Spleen (tissue), 11 donors: Measurements from ENCODE around the gene PLEKHA7. TPM values are rescaled to one million over a fixed set of nuclear protein-coding genes. Genes with fewer than 3 reads are reported as not detected.
A peak's percentile ranks its signal among the peaks of the same experiment; 100 is the strongest.

ENCODE experiments used
- DNase-seq: peaks from one replicate; pipeline ENCODE4 v3.0.0-alpha.2; 2020
- H3K27ac ChIP-seq, 8 donors: fragments of 200-600 bp; sonication (generic) in 7 of 8; 1 replicate in 4 of 8; 2 replicates in 4 of 8; pipeline versions ENCODE4 v1.5.0 to v1.8.0; 2016 to 2021; ENCODE audit warnings: inconsistent platforms in 4 of 8, mild to moderate bottlenecking in 4 of 8, moderate library complexity in 1 of 8
- H3K27me3 ChIP-seq, 7 donors: fragments of 200-600 bp; sonication (generic) in 6 of 7; replicated peaks in 1 of 7; 1 replicate in 4 of 7; 2 replicates in 3 of 7; pipeline versions ENCODE4 v1.5.0 to v1.8.0; 2016 to 2021; ENCODE audit warnings: inconsistent platforms in 3 of 7, mild to moderate bottlenecking in 1 of 7
- H3K36me3 ChIP-seq, 6 donors: fragments of 200-600 bp; sonication (generic) in 5 of 6; 1 replicate in 4 of 6; 2 replicates in 2 of 6; pipeline versions ENCODE4 v1.5.0 to v1.8.0; 2016 to 2021; ENCODE audit warnings: inconsistent platforms in 2 of 6
- H3K4me1 ChIP-seq, 6 donors: fragments of 200-600 bp; sonication (generic) in 5 of 6; 1 replicate in 3 of 6; 2 replicates in 3 of 6; pipeline versions ENCODE4 v1.5.0 to v1.8.0; 2016 to 2021; ENCODE audit warnings: inconsistent platforms in 3 of 6
- H3K4me3 ChIP-seq, 8 donors: fragments of 200-600 bp; sonication (generic) in 7 of 8; 1 replicate in 4 of 8; 2 replicates in 4 of 8; pipeline versions ENCODE4 v1.5.0 to v1.8.0; 2016 to 2021; ENCODE audit warnings: inconsistent platforms in 4 of 8, mild to moderate bottlenecking in 4 of 8, moderate library complexity in 2 of 8
- H3K9me3 ChIP-seq, 8 donors: fragments of 200-600 bp; sonication (generic) in 7 of 8; 1 replicate in 4 of 8; 2 replicates in 4 of 8; pipeline versions ENCODE4 v1.5.0 to v1.8.0; 2016 to 2021; ENCODE audit warnings: inconsistent platforms in 4 of 8
- POLR2A ChIP-seq, 3 donors: fragments of 450-650 bp; IDR thresholded peaks; one replicate each; pipeline ENCODE4 v1.5.1; 2017; ENCODE audit warnings: antibody characterized with exemption in 3 of 3, mild to moderate bottlenecking in 1 of 3
- POLR2AphosphoS5 ChIP-seq, 3 donors: sonication (generic); formaldehyde crosslinking; IDR thresholded peaks; one replicate each; pipeline ENCODE4 v1.5.1; 2017; ENCODE audit warnings: antibody characterized with exemption in 3 of 3
- WGBS, 5 donors: extraction: QIAGEN DNeasy Blood & Tissue Kit in 3 of 5; methylation state at CpG; one replicate each; pipeline versions ENCODE4 v1.1.5 to v1.1.7; 2013 to 2018; 5-methylcytosine and 5-hydroxymethylcytosine counted together
- intact Hi-C: fragments of 100-400 bp; cut with DNase I; formaldehyde crosslinking; loops from one replicate; pipeline ENCODE4 v1.15.0; 2023; ENCODE audit warnings: low total_unique reads
- polyA plus RNA-seq, 3 donors: library from polyadenylated mRNA; stranded (reverse); fragments of 200-250 nt; gene quantifications; one replicate each; pipeline ENCODE4 v1.2.1, GENCODE V29; 2013
- total RNA-seq, 7 donors: library from RNA; depleted of rRNA in 3 of 7; stranded (reverse); fragments of >200 nt in 3 of 7; fragmentation: NEBNext Ultra II Directional in 4 of 7; extraction: Animal tissue kit (Norgen Biotek cat#: 25700) in 4 of 7; gene quantifications; one replicate each; pipeline versions ENCODE4 v1.1.0 to v1.2.1, GENCODE V29; 2016 to 2021
- TF ChIP-seq, protein P1 (sequence below), 11 experiments: fragments of 200-600 bp in 7 of 11; fragments of 450-650 bp in 4 of 11; sonication (generic) in 4 of 11; IDR thresholded peaks in 8 of 11; conservative IDR thresholded peaks in 3 of 11; 1 replicate in 7 of 11; 2 replicates in 4 of 11; pipeline versions ENCODE4 v1.4.0 to v1.8.0; 2016 to 2021; ENCODE audit warnings: antibody characterized with exemption in 11 of 11, inconsistent platforms in 4 of 11, mild to moderate bottlenecking in 1 of 11
- donor health status: healthy with polysubstance abuse.
- donor health status: DM: no; HTN: no; CAD: no; lungs with moderate emphysema.
- donor health status: DM: no; HTN: no; CAD: no.
- donor health status: Bipolar disorder and iron deficiency.
- donor health status: healthy.
- donor health status: DM: no; HTN: no; CAD: no.
- donor health status: DM: yes; HTN: yes; CAD: no.

Gene PLEKHA7
- total and polyA plus RNA-seq, 10 donors, result 1.8 to 12.8 (median 5.8) TPM

DNA sequence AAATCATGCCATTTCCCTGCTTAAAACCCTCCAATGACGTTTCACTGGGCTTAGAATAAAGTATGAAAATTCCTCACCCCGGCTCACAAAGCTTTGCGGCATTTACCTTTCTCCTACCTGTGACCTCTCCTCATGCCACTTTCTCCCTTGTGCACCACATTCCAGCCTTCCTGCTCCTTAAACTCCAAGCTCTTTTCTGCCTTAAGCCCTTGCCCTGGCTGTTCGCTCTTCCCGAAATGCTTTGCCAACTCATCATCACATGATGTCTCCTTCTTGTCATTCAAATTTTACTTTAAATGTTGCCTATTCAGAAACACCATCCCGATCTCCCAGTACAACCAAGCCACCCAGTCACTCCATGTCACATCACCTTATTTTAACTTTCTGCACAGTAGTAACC is 2.0 kb downstream of the PLEKHA7 start:
- intact Hi-C loops, result no loop called here

DNA sequence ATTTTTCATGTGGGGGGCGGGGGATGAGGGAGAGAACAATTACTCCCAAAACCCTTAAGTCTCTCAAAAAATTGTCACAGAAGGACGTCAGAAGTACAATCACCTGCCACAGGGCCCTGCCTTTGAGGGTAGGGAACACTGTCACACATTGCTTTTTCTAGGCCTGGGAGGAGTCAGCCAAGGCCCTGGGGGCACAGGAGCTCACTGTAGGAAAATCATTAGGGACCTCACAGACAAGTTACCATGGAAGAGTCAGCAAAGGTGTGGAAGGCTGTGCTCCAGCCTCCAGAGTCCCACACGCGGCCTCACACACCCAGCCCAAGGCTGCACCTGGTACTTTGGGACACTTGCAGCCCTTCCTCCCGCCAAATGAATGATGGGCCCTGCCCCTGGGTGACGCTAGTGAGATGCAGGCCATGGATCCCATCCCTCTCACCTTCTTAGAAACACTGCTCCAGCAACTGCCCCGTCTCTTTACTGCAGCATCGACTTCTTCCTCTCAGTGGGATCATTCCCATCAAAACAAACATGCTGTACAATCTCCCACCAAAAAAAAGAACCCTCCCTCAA is 3.3 kb downstream of the PLEKHA7 start:
- no peak for TF ChIP-seq POLR2AphosphoS5 (IDR thresholded peaks at IDR 0.05)
- TF ChIP-seq, protein P1, sequence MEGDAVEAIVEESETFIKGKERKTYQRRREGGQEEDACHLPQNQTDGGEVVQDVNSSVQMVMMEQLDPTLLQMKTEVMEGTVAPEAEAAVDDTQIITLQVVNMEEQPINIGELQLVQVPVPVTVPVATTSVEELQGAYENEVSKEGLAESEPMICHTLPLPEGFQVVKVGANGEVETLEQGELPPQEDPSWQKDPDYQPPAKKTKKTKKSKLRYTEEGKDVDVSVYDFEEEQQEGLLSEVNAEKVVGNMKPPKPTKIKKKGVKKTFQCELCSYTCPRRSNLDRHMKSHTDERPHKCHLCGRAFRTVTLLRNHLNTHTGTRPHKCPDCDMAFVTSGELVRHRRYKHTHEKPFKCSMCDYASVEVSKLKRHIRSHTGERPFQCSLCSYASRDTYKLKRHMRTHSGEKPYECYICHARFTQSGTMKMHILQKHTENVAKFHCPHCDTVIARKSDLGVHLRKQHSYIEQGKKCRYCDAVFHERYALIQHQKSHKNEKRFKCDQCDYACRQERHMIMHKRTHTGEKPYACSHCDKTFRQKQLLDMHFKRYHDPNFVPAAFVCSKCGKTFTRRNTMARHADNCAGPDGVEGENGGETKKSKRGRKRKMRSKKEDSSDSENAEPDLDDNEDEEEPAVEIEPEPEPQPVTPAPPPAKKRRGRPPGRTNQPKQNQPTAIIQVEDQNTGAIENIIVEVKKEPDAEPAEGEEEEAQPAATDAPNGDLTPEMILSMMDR (IDR thresholded peaks at IDR 0.05 in 8 of 11, conservative IDR thresholded peaks at IDR 0.05 in 3 of 11), result no peak
- TF ChIP-seq POLR2A (IDR thresholded peaks at IDR 0.05), result no peak
- intact Hi-C loops, result no loop called here
- WGBS, 5 donors, result 77 to 85% (median 82%) methylated on average over 8 of the region's 8 CpGs
- no peak for DNase-seq
- no peaks in the 10 kb centered on the region for H3K36me3 ChIP-seq
- peaks cover 0 to 46% (median 16%) of the 10 kb centered on the region in 7 donors for H3K27me3 ChIP-seq
- H3K9me3 ChIP-seq, result no peaks in the 10 kb centered on the region
- no peak overlapping the region for H3K27ac ChIP-seq
- H3K4me1 ChIP-seq, result peaks cover 0 to 24% (median 17%) of the 10 kb centered on the region in 6 donors
- H3K4me3 ChIP-seq, result no peak overlapping the region

More for the DNA sequence above, 2.0 kb downstream of the PLEKHA7 start:
- no peak overlapping the region for H3K4me3 ChIP-seq
- no peaks in the 10 kb centered on the region for H3K36me3 ChIP-seq
- H3K27ac ChIP-seq, result no peak overlapping the region
- WGBS, 5 donors, result 90 to 96% (median 92%) methylated on average over 6 of the region's 6 CpGs
- H3K27me3 ChIP-seq, result peaks cover 0 to 53% (median 16%) of the 10 kb centered on the region in 7 donors
- TF ChIP-seq, protein P1 (IDR thresholded peaks at IDR 0.05 in 8 of 11, conservative IDR thresholded peaks at IDR 0.05 in 3 of 11), result no peak
- TF ChIP-seq POLR2A (IDR thresholded peaks at IDR 0.05), result no peak
- no peak for TF ChIP-seq POLR2AphosphoS5 (IDR thresholded peaks at IDR 0.05)
- peaks cover 0 to 24% (median 17%) of the 10 kb centered on the region in 6 donors for H3K4me1 ChIP-seq
- no peaks in the 10 kb centered on the region for H3K9me3 ChIP-seq
- DNase-seq, result no peak

DNA sequence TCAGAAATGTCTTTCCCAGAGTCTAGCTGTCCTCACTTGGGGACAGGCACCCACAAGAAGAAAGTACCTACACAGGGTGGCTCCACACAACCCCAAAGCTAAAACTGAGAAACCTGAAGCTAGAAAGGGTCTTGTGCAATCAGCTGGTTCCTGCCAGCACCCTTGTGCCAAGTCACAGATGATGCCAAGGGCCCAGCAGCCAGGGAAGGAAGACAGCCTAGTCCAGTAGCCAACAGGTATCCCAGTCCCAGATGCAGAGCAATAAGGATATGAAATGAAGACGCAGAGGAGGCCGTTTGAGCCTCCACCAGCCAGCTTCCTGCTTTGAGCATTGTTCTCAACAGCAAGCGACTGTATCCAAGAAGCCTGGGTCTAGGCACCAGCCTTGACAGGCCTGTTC is 6.1 kb downstream of the PLEKHA7 start:
- no peaks in the 10 kb centered on the region for H3K9me3 ChIP-seq
- intact Hi-C loops, result no loop called here
- H3K4me1 ChIP-seq, result peaks cover 0 to 7% (median 3%) of the 10 kb centered on the region in 6 donors
- no peak overlapping the region for H3K4me3 ChIP-seq
- TF ChIP-seq, protein P1 (IDR thresholded peaks at IDR 0.05 in 8 of 11, conservative IDR thresholded peaks at IDR 0.05 in 3 of 11), result no peak
- no peak for TF ChIP-seq POLR2AphosphoS5 (IDR thresholded peaks at IDR 0.05)
- no peak for TF ChIP-seq POLR2A (IDR thresholded peaks at IDR 0.05)
- DNase-seq, result no peak
- peaks cover 0 to 18% (median 4%) of the 10 kb centered on the region in 7 donors for H3K27me3 ChIP-seq
- H3K27ac ChIP-seq, result no peak overlapping the region
- no peaks in the 10 kb centered on the region for H3K36me3 ChIP-seq
- 78 to 97% (median 94%) methylated on average over 3 of the region's 3 CpGs for WGBS, 5 donors

DNA sequence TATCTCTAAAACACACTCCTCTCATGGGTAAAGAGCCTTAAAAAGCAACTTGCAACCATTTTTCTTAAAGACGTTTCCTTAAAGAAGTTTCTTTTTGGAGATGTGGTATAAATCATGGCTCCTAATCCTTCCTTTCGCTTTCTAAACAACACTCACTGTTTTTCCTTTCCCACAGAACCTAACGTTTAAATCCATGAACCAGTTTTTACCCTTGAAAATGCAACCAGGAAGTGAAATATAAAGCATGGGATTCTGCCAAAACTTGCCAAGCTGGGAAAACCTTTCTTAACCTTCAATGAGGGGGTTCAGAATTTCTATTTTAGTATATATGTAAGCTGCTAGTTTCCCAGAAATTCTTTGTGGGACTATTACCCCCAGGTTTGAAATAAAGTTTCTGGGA is 8.6 kb downstream of the PLEKHA7 start:
- H3K27ac ChIP-seq, result peak overlapping the region in 1 of 8 donors; percentile 10
- intact Hi-C loops, result no loop called here
- 16 to 25% (median 20%) methylated on average over 3 of the region's 3 CpGs for WGBS, 5 donors
- H3K4me3 ChIP-seq, result no peak overlapping the region
- no peaks in the 10 kb centered on the region for H3K27me3 ChIP-seq
- H3K9me3 ChIP-seq, result no peaks in the 10 kb centered on the region
- H3K36me3 ChIP-seq, result no peaks in the 10 kb centered on the region
- TF ChIP-seq POLR2A (IDR thresholded peaks at IDR 0.05) (no peak), POLR2AphosphoS5 (IDR thresholded peaks at IDR 0.05) (no peak)
- TF ChIP-seq, protein P1 (IDR thresholded peaks at IDR 0.05 in 8 of 11, conservative IDR thresholded peaks at IDR 0.05 in 3 of 11), result no peak
- H3K4me1 ChIP-seq, result no peaks in the 10 kb centered on the region
- DNase-seq, result no peak
